GM12801 (cell line): ENCODE data around the gene MDN1.

Experiments
- TF ChIP-seq, protein P1 (sequence below): IDR thresholded peaks from one replicate; pipeline ENCODE4 v1.5.1; 2011; ENCODE audit warnings: control low read depth; ENCODE audit not compliant: insufficient read length; ENCODE audit errors: extremely low read depth

Gene MDN1

DNA sequence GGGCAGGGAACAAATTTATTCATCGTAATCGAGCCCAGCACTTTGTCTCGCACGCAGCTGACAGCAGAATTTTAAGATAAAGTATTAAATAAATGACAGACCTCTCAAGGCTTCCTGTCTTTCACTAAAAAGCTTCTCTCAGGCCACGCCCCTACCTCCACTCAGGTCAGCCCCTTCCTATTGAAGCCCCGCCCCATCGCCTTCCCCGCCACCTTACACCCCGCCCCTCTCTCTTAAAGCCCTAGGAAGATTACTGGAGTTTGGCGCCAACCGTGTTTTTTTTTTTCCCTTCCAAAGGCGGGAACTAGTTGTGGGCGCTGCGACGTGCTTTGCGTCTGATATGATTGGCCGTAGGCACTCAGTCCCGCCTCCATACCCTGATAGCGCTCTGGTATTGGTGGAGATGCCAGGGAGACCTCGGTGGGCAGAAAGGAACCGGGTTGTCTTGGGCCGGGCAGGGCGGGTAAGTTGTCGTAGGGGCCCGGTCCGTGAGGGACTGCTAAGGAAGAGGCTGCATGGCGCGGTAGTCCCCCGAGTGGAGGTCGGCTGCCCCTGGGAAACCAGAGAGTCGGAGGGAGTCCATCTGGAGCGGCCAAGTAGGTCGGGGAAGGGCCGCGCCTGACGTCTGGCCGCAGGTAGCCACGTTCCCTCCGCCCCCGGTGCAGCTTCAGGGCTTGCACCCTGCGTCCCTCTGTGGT is 10.0 kb upstream of the MDN1 start, which contains the start of gene CASP8AP2:
TSS of gene CASP8AP2 (plus strand) at position 409 of the 698 bp plus-strand sequence.
- TF ChIP-seq, protein P1, sequence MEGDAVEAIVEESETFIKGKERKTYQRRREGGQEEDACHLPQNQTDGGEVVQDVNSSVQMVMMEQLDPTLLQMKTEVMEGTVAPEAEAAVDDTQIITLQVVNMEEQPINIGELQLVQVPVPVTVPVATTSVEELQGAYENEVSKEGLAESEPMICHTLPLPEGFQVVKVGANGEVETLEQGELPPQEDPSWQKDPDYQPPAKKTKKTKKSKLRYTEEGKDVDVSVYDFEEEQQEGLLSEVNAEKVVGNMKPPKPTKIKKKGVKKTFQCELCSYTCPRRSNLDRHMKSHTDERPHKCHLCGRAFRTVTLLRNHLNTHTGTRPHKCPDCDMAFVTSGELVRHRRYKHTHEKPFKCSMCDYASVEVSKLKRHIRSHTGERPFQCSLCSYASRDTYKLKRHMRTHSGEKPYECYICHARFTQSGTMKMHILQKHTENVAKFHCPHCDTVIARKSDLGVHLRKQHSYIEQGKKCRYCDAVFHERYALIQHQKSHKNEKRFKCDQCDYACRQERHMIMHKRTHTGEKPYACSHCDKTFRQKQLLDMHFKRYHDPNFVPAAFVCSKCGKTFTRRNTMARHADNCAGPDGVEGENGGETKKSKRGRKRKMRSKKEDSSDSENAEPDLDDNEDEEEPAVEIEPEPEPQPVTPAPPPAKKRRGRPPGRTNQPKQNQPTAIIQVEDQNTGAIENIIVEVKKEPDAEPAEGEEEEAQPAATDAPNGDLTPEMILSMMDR = no peak

DNA sequence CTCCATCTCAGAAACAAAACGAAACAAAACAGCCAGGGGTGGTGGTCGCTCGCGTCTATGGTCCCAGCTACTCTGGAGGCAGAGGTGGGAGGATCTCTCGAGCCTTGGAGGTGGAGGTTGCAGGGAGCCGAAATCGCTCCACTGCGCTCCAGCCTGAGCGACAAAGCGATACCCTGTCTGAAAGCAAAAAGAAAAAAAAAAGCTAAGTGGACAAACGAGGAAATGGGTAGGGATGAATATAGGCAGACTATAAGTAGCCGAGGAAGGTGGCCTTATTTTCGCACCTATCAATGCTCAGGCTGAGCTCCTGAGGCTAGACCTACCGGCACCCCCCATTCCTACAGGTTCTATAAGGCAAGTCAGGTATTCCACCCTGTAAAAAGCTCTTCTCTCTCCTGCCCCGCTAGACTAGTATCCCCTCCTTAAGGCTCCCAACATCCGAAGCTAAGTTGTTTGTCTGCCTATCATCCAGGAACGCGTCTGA is 9.4 kb upstream of the MDN1 start:
- TF ChIP-seq, protein P1 = no peak

DNA sequence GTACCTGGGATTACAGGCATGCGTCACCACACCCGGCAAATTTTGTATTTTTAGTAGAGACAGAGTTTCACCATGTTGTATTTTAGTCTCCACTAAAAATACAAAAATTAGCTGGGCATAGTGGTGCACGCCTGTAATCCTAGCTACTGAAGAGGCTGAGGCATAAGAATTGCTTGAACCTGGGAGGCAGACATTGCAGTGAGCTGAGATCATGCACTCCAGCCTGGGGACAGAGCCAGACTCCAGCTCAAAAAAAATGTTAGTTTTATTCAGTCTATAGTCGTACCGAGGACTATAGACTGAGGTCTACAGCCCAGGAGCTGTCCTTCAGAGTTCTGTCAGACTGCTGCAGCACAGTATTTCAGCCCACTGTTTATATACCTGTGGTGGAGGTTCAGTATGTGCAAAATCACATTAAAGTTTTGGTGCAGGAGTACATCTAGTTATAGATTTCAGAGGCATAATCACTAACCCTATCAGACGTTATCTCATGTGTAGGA is 6.5 kb upstream of the MDN1 start:
- TF ChIP-seq, protein P1 = no peak

DNA sequence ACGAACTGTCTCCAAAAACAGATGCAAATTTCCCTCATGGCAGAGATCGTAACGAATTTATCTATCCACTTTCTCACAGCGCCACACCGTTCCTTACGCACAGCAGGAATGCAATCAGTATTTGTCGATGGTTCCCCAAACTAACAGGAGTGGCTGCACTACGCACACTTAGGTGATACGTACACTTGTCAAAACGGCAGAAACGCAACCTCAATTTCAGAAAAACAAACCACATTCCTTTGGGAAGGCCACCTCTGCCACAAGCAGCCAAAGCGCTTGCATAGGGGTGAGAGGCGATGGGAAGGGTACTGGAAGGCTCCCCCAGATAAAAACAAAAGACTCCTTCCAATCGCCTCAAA is 638 bp downstream of the MDN1 start:
- TF ChIP-seq, protein P1 = no peak

DNA sequence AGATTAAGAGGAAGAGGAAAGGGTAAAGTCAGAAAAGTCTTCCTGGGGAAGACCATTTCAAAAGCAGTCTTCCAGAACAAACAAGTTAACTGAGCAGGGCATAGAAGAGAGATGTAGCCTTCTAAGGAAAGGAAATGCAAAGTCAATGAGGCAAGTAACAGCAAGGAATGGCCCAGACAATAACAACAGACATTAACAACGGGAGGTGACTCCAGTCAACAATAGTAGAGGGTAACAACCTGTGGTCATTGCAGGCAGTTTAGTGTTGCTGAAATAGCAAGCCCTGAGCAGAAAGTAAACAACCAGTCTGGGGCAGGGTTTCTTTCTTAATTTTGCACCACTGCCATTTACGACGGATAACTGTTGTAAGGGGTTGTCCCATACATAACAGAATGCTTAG is 2.1 kb downstream of the MDN1 start:
- TF ChIP-seq, protein P1 = no peak

DNA sequence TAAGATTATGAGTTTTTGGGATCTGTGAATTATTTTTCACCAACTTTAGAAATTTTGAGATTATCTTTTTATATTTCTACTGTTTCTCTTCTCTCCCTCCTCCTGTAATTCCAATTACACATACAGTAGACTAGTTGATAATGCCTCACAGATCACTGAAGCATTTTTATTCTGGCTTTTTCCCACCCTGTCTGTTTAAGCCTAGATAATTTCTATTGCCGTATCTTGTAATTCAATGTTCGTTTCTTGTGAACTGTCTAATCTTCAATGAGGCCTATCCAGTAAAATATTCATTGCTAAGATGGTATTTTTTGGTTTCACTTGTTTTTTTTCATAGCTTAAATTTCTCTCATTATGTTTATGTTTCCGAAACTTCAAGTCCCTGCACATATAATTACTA is 12.0 kb downstream of the MDN1 start:
- TF ChIP-seq, protein P1 = no peak

DNA sequence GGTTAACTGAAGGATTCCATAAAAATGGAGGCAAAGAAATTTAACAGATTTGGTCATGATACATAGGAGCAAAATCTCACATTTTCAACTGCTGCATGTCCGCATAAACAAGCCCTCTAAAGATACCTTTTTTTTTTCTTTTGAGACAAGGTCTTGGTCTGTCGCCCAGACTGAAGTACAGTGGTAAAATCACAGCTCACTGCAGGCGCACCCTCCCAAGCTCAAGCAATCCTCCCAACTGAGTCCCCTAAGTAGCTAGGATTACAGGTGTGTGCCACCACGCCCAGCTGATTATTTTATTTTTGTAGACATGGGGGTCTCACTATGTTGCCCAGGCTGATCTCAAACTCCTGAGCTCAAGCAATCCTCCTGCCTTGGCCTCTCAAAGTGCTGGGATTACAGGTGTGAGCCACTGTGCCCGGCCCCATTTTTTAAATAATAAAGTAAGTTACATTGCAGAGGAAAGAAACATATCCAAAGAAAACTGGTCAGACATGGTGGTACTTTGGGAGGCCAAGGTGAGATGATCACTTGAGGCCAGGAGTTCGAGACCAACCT is 13.7 kb downstream of the MDN1 start:
- TF ChIP-seq, protein P1 = no peak
